Nephron (organoid): Measurements from ENCODE around the gene IQGAP1.

Experiments
- H3K27ac Mint-ChIP-seq, 3 experiments: 2 replicates each; pipeline ENCODE4 v1.8.0; 2020; ENCODE audit warnings: mixed read lengths in 3 of 3, mild to moderate bottlenecking in 2 of 3, moderate library complexity in 1 of 3
- H3K27me3 Mint-ChIP-seq: 2 replicates; pipeline ENCODE4 v1.8.0; 2021; ENCODE audit warnings: low read depth, mild to moderate bottlenecking, moderate library complexity, mixed read lengths
- H3K36me3 Mint-ChIP-seq: 2 replicates; pipeline ENCODE4 v1.8.0; 2020; ENCODE audit warnings: low read depth, mixed read lengths
- H3K4me1 Mint-ChIP-seq: 2 replicates; pipeline ENCODE4 v1.8.0; 2020; ENCODE audit warnings: mixed read lengths
- H3K4me3 Mint-ChIP-seq, 3 experiments: 2 replicates each; pipeline ENCODE4 v1.8.0; 2020; ENCODE audit warnings: mild to moderate bottlenecking in 3 of 3, mixed read lengths in 3 of 3, moderate library complexity in 2 of 3
- H3K9me3 Mint-ChIP-seq: 2 replicates; pipeline ENCODE4 v1.8.0; 2020; ENCODE audit warnings: mixed read lengths
- CTCF ChIP-seq, 3 experiments: fragments of 200-600 bp; sonication (generic); IDR thresholded peaks; one replicate each; pipeline ENCODE4 v1.5.0; 2021; ENCODE audit warnings: antibody characterized with exemption in 3 of 3; ENCODE audit not compliant: unreplicated experiment in 3 of 3

IQGAP1 gene

GRCh38 chr15:90362936-90363212 lies 25.2 kb upstream of the IQGAP1 start:
- TF ChIP-seq CTCF (IDR thresholded peaks at IDR 0.05; ENCODE audit: unreplicated experiment in 3 of 3) = no peak
- H3K9me3 Mint-ChIP-seq = no peaks in the 10 kb centered on the region
- peaks cover 14% of the 10 kb centered on the region for H3K4me1 Mint-ChIP-seq
- H3K4me3 Mint-ChIP-seq = no peak overlapping the region
- H3K27me3 Mint-ChIP-seq = peaks cover 6% of the 10 kb centered on the region
- peaks cover 9% of the 10 kb centered on the region for H3K36me3 Mint-ChIP-seq
- peak overlapping the region in 2 of 3 experiments; percentile 18 to 80 for H3K27ac Mint-ChIP-seq

GRCh38 chr15:90364251-90364650 lies 23.8 kb upstream of the IQGAP1 start:
- no peak for TF ChIP-seq CTCF (IDR thresholded peaks at IDR 0.05; ENCODE audit: unreplicated experiment in 3 of 3)
- Mint-ChIP-seq H3K27ac (peak overlapping the region in 1 of 3 experiments; percentile 2), H3K4me3 (no peak overlapping the region), H3K27me3 (peaks cover 6% of the 10 kb centered on the region), H3K4me1 (peaks cover 14% of the 10 kb centered on the region), H3K36me3 (peaks cover 5% of the 10 kb centered on the region), H3K9me3 (no peaks in the 10 kb centered on the region)

DNA sequence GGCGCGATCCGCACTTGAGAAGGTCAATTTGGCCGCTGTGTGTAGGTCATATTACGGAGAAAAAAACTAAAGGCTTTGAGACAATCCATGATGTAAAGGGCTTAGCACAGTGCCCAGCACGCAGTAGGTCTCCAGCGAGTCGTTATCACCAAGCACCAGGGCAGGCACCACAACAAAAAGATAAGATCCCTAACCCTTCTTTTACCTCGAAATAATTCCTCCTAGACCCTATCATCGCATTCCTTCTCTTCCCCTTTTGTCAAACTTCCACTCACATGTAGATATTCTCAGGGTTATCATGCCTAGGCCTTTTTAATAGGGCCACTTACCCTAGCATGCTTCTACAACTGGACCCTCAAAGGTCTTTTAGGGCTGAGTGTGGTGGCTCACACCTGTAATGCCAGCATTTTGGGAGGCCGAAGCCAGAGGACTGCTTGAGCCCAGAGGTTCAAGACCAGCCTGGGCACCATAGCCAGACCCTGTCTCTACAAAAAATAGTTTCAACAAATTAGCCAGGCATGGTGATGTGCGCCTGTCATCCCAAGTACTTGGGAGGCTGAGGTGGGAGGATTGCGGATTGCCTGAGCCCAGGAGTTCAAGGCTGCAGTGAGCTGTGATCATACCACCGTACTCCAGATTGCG lies 22.5 kb upstream of the IQGAP1 start:
- H3K4me1 Mint-ChIP-seq = peaks cover 14% of the 10 kb centered on the region
- H3K4me3 Mint-ChIP-seq = no peak overlapping the region
- peaks cover 4% of the 10 kb centered on the region for H3K27me3 Mint-ChIP-seq
- H3K9me3 Mint-ChIP-seq = no peaks in the 10 kb centered on the region
- no peak overlapping the region for H3K27ac Mint-ChIP-seq
- no peaks in the 10 kb centered on the region for H3K36me3 Mint-ChIP-seq
- no peak for TF ChIP-seq CTCF (IDR thresholded peaks at IDR 0.05; ENCODE audit: unreplicated experiment in 3 of 3)

- Mint-ChIP-seq H3K27ac (peak overlapping the region in 2 of 3 experiments; percentile 2 to 31), H3K27me3 (no peaks in the 10 kb centered on the region), H3K4me3 (no peak overlapping the region), H3K36me3 (no peaks in the 10 kb centered on the region), H3K4me1 (peaks cover 14% of the 10 kb centered on the region), H3K9me3 (no peaks in the 10 kb centered on the region)
- no peak for TF ChIP-seq CTCF (IDR thresholded peaks at IDR 0.05; ENCODE audit: unreplicated experiment in 3 of 3)
Measured at GRCh38 chr15:90367576-90367975, 20.5 kb upstream of the IQGAP1 start.

DNA sequence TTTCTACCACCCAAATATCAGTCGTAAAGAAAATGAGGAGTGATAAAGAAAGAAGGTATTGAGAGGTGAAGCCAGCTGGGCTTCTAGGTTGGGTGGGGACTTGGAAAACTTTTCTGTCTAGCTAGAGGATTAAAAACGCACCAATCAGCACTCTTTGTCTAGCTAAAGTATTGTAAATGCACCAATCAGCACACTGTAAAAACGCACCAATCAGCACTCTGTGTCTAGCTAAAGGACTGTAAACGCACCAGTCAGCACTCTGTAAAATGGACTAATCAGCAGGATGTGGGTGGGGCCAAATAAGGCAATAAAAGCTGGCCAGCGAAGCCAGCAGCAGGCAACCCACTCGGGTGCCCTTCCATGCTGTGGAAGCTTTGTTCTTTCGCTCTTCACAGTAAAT lies 13.0 kb upstream of the IQGAP1 start:
- peaks cover 3% of the 10 kb centered on the region for H3K27me3 Mint-ChIP-seq
- no peaks in the 10 kb centered on the region for H3K4me1 Mint-ChIP-seq
- H3K9me3 Mint-ChIP-seq = peaks cover 9% of the 10 kb centered on the region
- no peak overlapping the region for H3K27ac Mint-ChIP-seq
- H3K36me3 Mint-ChIP-seq = no peaks in the 10 kb centered on the region
- no peak overlapping the region for H3K4me3 Mint-ChIP-seq
- no peak for TF ChIP-seq CTCF (IDR thresholded peaks at IDR 0.05; ENCODE audit: unreplicated experiment in 3 of 3)

DNA sequence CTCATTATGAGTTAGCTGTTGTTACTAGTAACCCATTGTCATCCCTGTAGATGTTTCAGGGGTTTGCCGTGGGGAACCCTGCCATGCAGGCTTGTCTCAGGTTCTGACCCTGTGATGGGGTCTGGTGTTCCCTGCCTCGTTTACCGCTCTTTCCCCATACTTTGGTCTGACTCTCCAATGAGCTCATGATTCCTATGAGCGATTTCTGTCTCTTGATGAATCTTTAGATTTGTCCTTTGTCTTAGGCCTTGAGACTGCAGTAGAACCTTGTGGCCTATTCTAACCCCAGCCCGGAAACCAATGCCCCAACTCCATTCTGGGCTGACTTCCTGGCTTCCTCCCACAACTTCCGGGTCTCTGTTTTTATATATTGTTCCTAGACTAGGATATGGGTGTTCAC lies 11.3 kb upstream of the IQGAP1 start:
- H3K27me3 Mint-ChIP-seq = peaks cover 3% of the 10 kb centered on the region
- no peak overlapping the region for H3K4me3 Mint-ChIP-seq
- no peak for TF ChIP-seq CTCF (IDR thresholded peaks at IDR 0.05; ENCODE audit: unreplicated experiment in 3 of 3)
- H3K4me1 Mint-ChIP-seq = no peaks in the 10 kb centered on the region
- H3K36me3 Mint-ChIP-seq = no peaks in the 10 kb centered on the region
- no peak overlapping the region for H3K27ac Mint-ChIP-seq
- peaks cover 13% of the 10 kb centered on the region for H3K9me3 Mint-ChIP-seq
